Activated CD8-positive, alpha-beta memory T cell treated with anti-CD3 and anti-CD28 coated beads for 1 hour (primary cell): Measurements from ENCODE around the gene NFX1.

Source experiments
- DNase-seq, 2 donors: peaks; one replicate each; pipeline ENCODE4 v3.0.0-alpha.2; 2020; ENCODE audit warnings: low read depth in 1 of 2; ENCODE audit errors: extremely low read depth in 1 of 2

Gene NFX1

DNA sequence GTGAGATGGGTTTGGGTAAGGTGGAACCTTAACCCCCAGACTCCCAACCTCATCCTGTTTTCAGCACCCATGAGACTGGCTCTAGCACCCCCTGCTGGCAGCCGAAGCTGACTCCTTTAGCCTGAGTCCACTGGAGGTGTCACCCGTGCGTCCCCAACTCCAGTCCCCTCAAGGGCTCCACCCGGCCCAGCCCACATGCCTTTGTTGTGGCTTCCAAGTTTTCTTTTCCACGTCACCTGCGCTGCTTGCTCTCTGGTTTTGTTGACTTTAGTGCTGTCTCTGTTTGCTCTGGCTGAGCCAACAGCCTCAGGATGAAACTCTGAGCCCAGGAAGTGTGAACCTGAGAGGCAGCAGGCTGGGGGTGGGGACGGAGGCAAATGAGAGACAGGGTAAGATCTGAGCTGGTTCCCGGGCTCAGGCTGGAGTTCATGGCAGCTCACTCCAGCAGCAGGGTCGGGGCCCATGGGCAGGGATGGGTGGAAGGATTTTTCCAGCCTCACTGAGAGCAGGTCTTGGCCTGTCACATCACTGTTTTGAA, 125.3 kb downstream of the NFX1 start:
- DNase-seq: peak; percentile 80 to 86

DNA sequence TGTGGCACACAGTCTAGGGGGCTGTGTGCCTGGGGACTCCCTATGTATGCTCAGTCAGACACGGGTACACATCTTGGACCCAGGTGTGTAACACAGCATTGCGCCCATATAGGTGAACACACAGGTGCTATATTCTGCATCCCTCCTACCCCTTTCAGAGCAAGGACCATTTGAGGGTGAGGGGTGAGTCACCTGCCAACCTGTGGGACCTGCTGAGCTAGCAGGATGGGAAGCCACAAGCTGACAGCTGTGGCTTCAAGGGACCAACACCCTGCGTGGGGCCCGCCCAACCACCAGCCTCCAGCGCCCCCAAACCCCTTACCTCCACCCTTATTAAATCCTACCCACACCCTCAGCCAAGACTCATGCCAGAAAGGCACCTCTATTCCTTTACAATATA, 126.7 kb downstream of the NFX1 start:
- peak in 1 of 2 donors; percentile 17 for DNase-seq

DNA sequence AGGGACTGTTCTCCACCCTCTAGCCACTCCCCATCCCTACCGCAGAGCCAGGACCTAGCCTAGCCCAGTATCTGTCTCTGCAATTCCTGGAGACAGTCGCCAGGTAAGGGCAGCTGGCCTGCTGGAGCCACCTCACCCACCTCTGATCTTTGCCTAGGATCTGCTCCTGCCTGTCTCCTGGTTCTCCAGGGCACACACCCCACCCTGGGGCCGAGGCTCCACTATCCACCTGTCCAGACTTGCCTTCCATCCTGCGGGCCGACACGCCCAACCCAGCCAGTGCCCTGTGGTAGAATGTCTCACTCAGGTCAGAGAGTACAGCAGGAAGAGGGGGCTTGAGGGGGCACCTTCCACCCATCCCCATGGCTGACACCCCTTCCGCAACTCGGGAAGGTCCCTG, 127.8 kb downstream of the NFX1 start:
- no peak for DNase-seq

DNA sequence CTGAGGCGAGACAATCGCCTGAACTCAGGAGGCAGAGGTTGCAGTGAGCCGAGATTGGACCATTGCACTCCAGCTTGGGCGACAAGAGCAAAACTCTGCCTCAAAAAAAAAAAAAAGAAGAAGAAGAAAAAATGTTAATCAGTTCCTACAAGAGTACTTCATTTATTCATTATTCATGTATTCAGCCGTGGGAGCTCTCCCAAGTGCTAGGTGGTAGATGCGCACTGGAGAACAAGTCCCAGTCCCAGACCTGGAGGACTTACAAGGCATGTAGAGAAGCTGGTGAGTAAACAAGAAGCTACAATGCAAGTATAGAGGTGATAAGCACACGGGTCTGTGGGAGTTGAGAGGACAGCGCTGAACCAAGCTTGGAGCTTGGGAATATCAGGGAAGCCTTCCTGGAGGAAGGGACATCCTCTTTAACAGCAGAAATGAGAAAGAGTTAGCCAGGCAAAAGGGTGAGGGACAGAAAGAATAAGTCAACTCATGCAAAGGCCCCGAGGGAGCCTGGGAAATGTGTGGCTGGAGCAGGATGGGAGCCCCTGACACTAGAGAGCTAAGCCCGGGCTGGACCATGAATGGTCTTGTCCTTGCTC, 129.5 kb downstream of the NFX1 start:
- no peak for DNase-seq
